Stimulated activated CD4-positive, alpha-beta T cell treated with anti-CD3 and anti-CD28 coated beads, TNF-alpha, amount 100 ng/mL, for 24 hours (primary cell): ENCODE measurements around the gene AOC3.
"Not testable (repeated sequence)": the region's sequence is repeated elsewhere in the genome, so short reads cannot be mapped to it uniquely, and the experiment has no call there.

ENCODE experiments used
- DNase-seq, 3 experiments: peaks; one replicate each; pipeline ENCODE4 v3.0.0-alpha.2; 2020; ENCODE audit warnings: low read depth in 3 of 3

The AOC3 gene

GRCh38 chr17:42867694-42868261 is 16.8 kb downstream of the AOC3 start:
- not testable (repeated sequence) for DNase-seq

GRCh38 chr17:42868338-42868737 is 17.3 kb downstream of the AOC3 start:
- no peak for DNase-seq

- no peak for DNase-seq
Observed at GRCh38 chr17:42871647-42872046, 20.6 kb downstream of the AOC3 start.

GRCh38 chr17:42872251-42872965 is 21.4 kb downstream of the AOC3 start:
- no peak for DNase-seq

- DNase-seq = no peak
Observed at GRCh38 chr17:42873315-42873714, 22.3 kb downstream of the AOC3 start.

GRCh38 chr17:42873932-42874695 is 23.1 kb downstream of the AOC3 start:
- not testable (repeated sequence) for DNase-seq

- no peak for DNase-seq
Observed at GRCh38 chr17:42877037-42877436, 26.0 kb downstream of the AOC3 start.

- DNase-seq = no peak
Observed at GRCh38 chr17:42878123-42878880, 27.3 kb downstream of the AOC3 start.

GRCh38 chr17:42878924-42879595 is 28.1 kb downstream of the AOC3 start:
- no peak for DNase-seq

GRCh38 chr17:42879596-42879985 is 28.6 kb downstream of the AOC3 start:
- DNase-seq = no peak

- no peak for DNase-seq
Observed at GRCh38 chr17:42880776-42881310, 29.8 kb downstream of the AOC3 start.

GRCh38 chr17:42881706-42882105 is 30.7 kb downstream of the AOC3 start:
- not testable (repeated sequence) for DNase-seq

GRCh38 chr17:42882166-42882565 is 31.2 kb downstream of the AOC3 start:
- no peak for DNase-seq

- no peak for DNase-seq
Observed at GRCh38 chr17:42883802-42884558, 33.0 kb downstream of the AOC3 start.

GRCh38 chr17:42885806-42886205 is 34.8 kb downstream of the AOC3 start:
- not testable (repeated sequence) for DNase-seq

- DNase-seq = no peak
Observed at GRCh38 chr17:42886283-42887176, 35.5 kb downstream of the AOC3 start.

- DNase-seq = no peak
Observed at GRCh38 chr17:42889809-42890208, 38.8 kb downstream of the AOC3 start.

GRCh38 chr17:42891539-42892152 is 40.6 kb downstream of the AOC3 start:
- no peak for DNase-seq

- no peak for DNase-seq
Observed at GRCh38 chr17:42893359-42893758, 42.4 kb downstream of the AOC3 start.
